Astrocyte (in vitro differentiated cells and primary cell): ENCODE data around the gene KISS1R. TPM values are rescaled to one million over a fixed set of nuclear protein-coding genes. Genes with fewer than 3 reads are reported as not detected.

ENCODE experiments used
- DNase-seq: peaks from one replicate; pipeline ENCODE4 v3.0.0-alpha.2; 2010; ENCODE audit warnings: low read depth
- FAIRE-seq: peaks from 2 replicates; lab custom pipeline; 2011; peaks lifted over from hg19 to GRCh38; lab: Jason Lieb, UNC
- H2AFZ ChIP-seq: 2 replicates; pipeline ENCODE4 v1.6.0; 2012; ENCODE audit warnings: low read depth, low read length, inconsistent platforms
- H3K27ac ChIP-seq: 2 replicates; pipeline ENCODE4 v1.5.1; 2011; ENCODE audit warnings: low read depth, low read length, inconsistent platforms
- H3K27me3 ChIP-seq: 2 replicates; pipeline ENCODE4 v1.6.0; 2011; ENCODE audit warnings: low read length, inconsistent platforms; ENCODE audit not compliant: insufficient read depth
- H3K36me3 ChIP-seq: 2 replicates; pipeline ENCODE4 v1.5.1; 2011; ENCODE audit warnings: low read length, inconsistent platforms; ENCODE audit not compliant: insufficient read depth
- H3K4me1 ChIP-seq: 2 replicates; pipeline ENCODE4 v1.5.1; 2011; ENCODE audit warnings: low read length, inconsistent platforms; ENCODE audit not compliant: insufficient read depth
- H3K4me2 ChIP-seq: 2 replicates; pipeline ENCODE4 v1.6.0; 2012; ENCODE audit warnings: low read length, inconsistent platforms
- H3K4me3 ChIP-seq: 2 replicates; pipeline ENCODE4 v1.5.1; 2011; ENCODE audit warnings: low read depth, mild to moderate bottlenecking, low read length, inconsistent platforms; ENCODE audit not compliant: insufficient read depth
- H3K79me2 ChIP-seq: 2 replicates; pipeline ENCODE4 v1.6.0; 2012; ENCODE audit warnings: mild to moderate bottlenecking, low read length, inconsistent platforms; ENCODE audit not compliant: insufficient read depth
- H3K9ac ChIP-seq: 2 replicates; pipeline ENCODE4 v1.6.0; 2012; ENCODE audit warnings: mild to moderate bottlenecking, low read length, inconsistent platforms
- H3K9me3 ChIP-seq: 2 replicates; pipeline ENCODE4 v1.5.1; 2012; ENCODE audit warnings: low read depth, mild to moderate bottlenecking, low read length, inconsistent platforms; ENCODE audit not compliant: insufficient read depth
- H4K20me1 ChIP-seq: 2 replicates; pipeline ENCODE4 v1.6.0; 2012; ENCODE audit warnings: low read length, inconsistent platforms; ENCODE audit not compliant: insufficient read depth
- H3K27ac Mint-ChIP-seq: one replicate; pipeline ENCODE4 v1.8.0; 2021; ENCODE audit warnings: mild to moderate bottlenecking, mixed read lengths; ENCODE audit not compliant: unreplicated experiment
- H3K27me3 Mint-ChIP-seq: one replicate; pipeline ENCODE4 v1.8.0; 2021; ENCODE audit warnings: low read depth, mixed read lengths; ENCODE audit not compliant: unreplicated experiment
- H3K36me3 Mint-ChIP-seq: one replicate; pipeline ENCODE4 v1.8.0; 2021; ENCODE audit warnings: low read depth, mixed read lengths; ENCODE audit not compliant: unreplicated experiment
- H3K4me1 Mint-ChIP-seq: one replicate; pipeline ENCODE4 v1.8.0; 2021; ENCODE audit warnings: low read depth, mixed read lengths; ENCODE audit not compliant: unreplicated experiment
- H3K4me3 Mint-ChIP-seq: one replicate; pipeline ENCODE4 v1.8.0; 2021; ENCODE audit warnings: mild to moderate bottlenecking, moderate library complexity, mixed read lengths; ENCODE audit not compliant: unreplicated experiment
- H3K9me3 Mint-ChIP-seq: one replicate; pipeline ENCODE4 v1.8.0; 2021; ENCODE audit warnings: mild to moderate bottlenecking, mixed read lengths; ENCODE audit not compliant: unreplicated experiment
- CTCF ChIP-seq: IDR thresholded peaks from 2 replicates; pipeline ENCODE4 v1.5.1; 2011; ENCODE audit warnings: low read depth, mild to moderate bottlenecking, inconsistent platforms, low read length, moderate library complexity; ENCODE audit not compliant: insufficient read depth
- EZH2 ChIP-seq: IDR thresholded peaks from 2 replicates; pipeline ENCODE4 v1.6.1; 2012; ENCODE audit warnings: mild to moderate bottlenecking, low read length, inconsistent platforms; ENCODE audit not compliant: insufficient read depth
- total RNA-seq: library from RNA; stranded (reverse); gene quantifications from 2 replicates; pipeline ENCODE4 v1.2.1, GENCODE V29; 2021

KISS1R gene
- total RNA-seq, 1 donor from 2014 or later, result not detected

GRCh38 chr19:882871-883497 is 34.1 kb upstream of the KISS1R start:
- Histone ChIP-seq H3K4me1 (no peaks in the 10 kb centered on the region), H3K9me3 (no peaks in the 10 kb centered on the region), H2AFZ (no peak overlapping the region), H3K4me3 (no peak overlapping the region), H4K20me1 (peaks cover 11% of the 10 kb centered on the region), H3K79me2 (no peaks in the 10 kb centered on the region), H3K27ac (no peak overlapping the region), H3K4me2 (no peak overlapping the region), H3K9ac (no peak overlapping the region), H3K36me3 (peaks cover 7% of the 10 kb centered on the region), H3K27me3 (no peaks in the 10 kb centered on the region)
- H3K27ac Mint-ChIP-seq, result no peak overlapping the region
- H3K4me3 Mint-ChIP-seq, result no peak overlapping the region
- H3K36me3 Mint-ChIP-seq, result peaks cover 14% of the 10 kb centered on the region
- FAIRE-seq, result no peak
- no peaks in the 10 kb centered on the region for H3K9me3 Mint-ChIP-seq
- no peak for TF ChIP-seq EZH2
- no peak for TF ChIP-seq CTCF
- no peaks in the 10 kb centered on the region for H3K4me1 Mint-ChIP-seq
- no peak for DNase-seq
- H3K27me3 Mint-ChIP-seq, result no peaks in the 10 kb centered on the region

DNA sequence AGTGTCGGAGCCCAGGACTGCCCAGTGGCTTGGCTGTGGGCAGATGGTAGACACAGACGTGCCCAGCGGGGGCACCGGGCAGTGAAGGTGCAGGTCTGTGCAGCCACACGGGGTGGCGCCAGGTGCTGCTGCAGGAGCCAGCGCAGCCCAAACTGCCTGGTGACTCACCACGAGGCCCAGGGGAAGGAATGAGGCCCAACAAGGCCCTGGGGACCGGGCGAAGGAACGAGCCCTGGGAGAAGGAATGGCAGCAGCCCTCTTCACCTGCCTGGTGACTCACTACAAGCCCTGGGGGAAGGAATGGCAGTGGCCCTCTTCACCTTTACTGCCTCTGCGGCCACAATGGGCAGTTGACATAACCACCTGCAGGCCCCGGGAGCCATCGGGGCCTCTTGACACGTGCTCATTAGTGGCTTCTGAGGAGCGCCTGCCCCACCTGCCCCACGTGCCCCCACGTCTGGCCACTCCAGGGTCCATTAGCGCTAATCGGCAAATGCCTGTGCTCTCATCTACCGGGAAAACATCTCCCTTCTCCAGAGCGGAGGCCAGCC is 33.4 kb upstream of the KISS1R start:
- no peaks in the 10 kb centered on the region for H3K4me1 Mint-ChIP-seq
- no peaks in the 10 kb centered on the region for H3K4me1 ChIP-seq
- H3K36me3 ChIP-seq, result peaks cover 7% of the 10 kb centered on the region
- no peak for TF ChIP-seq EZH2
- TF ChIP-seq CTCF, result no peak
- no peak overlapping the region for H2AFZ ChIP-seq
- no peak for FAIRE-seq
- H3K4me3 Mint-ChIP-seq, result no peak overlapping the region
- no peaks in the 10 kb centered on the region for H3K27me3 ChIP-seq
- H3K9me3 ChIP-seq, result no peaks in the 10 kb centered on the region
- no peak overlapping the region for H3K4me2 ChIP-seq
- H3K4me3 ChIP-seq, result no peak overlapping the region
- H4K20me1 ChIP-seq, result peaks cover 11% of the 10 kb centered on the region
- no peak for DNase-seq
- H3K9me3 Mint-ChIP-seq, result no peaks in the 10 kb centered on the region
- peaks cover 14% of the 10 kb centered on the region for H3K36me3 Mint-ChIP-seq
- H3K27me3 Mint-ChIP-seq, result no peaks in the 10 kb centered on the region
- H3K27ac Mint-ChIP-seq, result no peak overlapping the region
- no peaks in the 10 kb centered on the region for H3K79me2 ChIP-seq
- H3K9ac ChIP-seq, result no peak overlapping the region
- no peak overlapping the region for H3K27ac ChIP-seq
